ENCODE measurements around the gene L3MBTL4. TPM values are rescaled to one million over a fixed set of nuclear protein-coding genes. Genes with fewer than 3 reads are reported as not detected.
A peak's percentile ranks its signal among the peaks of the same experiment; 100 is the strongest.

The L3MBTL4 gene
- total and polyA plus RNA-seq, 2 experiments from 2014 or later: 4.1 to 14.1 TPM

DNA sequence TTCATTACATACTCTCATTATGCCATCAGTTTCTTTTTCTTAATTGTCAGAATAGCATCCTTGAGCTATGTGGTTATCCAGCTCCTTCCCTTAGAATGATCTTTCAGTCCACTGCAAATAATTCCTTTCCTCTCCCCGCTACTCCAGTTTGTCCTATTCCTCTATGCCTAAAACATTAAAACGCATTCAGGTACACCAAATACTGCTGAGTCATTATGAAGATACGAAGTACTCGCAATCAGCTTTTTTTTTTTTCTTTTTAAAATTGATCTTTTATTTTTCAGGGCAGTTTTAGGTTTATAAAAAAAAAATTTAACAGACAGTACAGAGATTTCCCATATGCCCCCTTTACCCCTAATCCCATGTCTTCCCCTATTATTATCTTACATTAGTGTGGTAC, 354.6 kb downstream of the L3MBTL4 start:
- no peak for TF ChIP-seq EZH2phosphoT487 (IDR thresholded peaks at IDR 0.05; ENCODE audit: low read depth, severe bottlenecking, unreplicated experiment)
- TF ChIP-seq, protein P1, sequence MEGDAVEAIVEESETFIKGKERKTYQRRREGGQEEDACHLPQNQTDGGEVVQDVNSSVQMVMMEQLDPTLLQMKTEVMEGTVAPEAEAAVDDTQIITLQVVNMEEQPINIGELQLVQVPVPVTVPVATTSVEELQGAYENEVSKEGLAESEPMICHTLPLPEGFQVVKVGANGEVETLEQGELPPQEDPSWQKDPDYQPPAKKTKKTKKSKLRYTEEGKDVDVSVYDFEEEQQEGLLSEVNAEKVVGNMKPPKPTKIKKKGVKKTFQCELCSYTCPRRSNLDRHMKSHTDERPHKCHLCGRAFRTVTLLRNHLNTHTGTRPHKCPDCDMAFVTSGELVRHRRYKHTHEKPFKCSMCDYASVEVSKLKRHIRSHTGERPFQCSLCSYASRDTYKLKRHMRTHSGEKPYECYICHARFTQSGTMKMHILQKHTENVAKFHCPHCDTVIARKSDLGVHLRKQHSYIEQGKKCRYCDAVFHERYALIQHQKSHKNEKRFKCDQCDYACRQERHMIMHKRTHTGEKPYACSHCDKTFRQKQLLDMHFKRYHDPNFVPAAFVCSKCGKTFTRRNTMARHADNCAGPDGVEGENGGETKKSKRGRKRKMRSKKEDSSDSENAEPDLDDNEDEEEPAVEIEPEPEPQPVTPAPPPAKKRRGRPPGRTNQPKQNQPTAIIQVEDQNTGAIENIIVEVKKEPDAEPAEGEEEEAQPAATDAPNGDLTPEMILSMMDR (IDR thresholded peaks at IDR 0.05; ENCODE audit: poor library complexity): no peak
- TF ChIP-seq EZH2 (IDR thresholded peaks at IDR 0.05; ENCODE audit: borderline replicate concordance): no peak

DNA sequence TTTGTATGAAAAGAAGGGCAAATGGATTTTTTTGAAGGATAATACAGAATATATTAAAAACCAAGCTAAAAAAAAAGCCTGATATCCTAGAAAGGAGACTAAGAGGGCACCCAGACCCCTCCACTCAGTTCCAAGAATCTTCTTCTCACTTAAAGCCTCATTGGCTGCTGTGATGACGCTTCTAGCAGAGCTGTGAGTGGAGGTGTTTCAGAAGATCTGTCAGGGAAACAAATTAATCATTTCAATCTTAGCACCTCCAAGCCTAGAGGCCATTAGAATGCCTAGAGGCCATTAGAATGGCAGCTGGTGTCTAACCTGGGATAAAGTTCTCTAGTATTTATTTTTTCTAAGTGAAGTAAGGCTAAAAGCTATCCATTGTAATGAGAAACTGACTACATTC, 355.2 kb downstream of the L3MBTL4 start:
- Histone ChIP-seq H3K9me2 (replicated peaks; ENCODE audit: insufficient read depth) (no peaks in the 10 kb centered on the region), H3K79me2 (no peaks in the 10 kb centered on the region), H4K20me1 (ENCODE audit: insufficient read depth, poor library complexity, severe bottlenecking) (no peaks in the 10 kb centered on the region), H3K4me3 (no peak overlapping the region), H3K27ac (no peak overlapping the region), H3K9me3 (ENCODE audit: low read depth) (no peaks in the 10 kb centered on the region), H2AFZ (no peak overlapping the region), H3K4me1 (ENCODE audit: insufficient read depth) (peaks cover 4% of the 10 kb centered on the region), H3K36me3 (replicated peaks; ENCODE audit: insufficient read depth, low read depth) (no peaks in the 10 kb centered on the region), H3K27me3 (no peaks in the 10 kb centered on the region), H3K4me2 (no peak overlapping the region)
- WGBS (ENCODE audit: low lambda C conversion rate, missing lambda C conversion rate): 61% methylated on average over 1 of the region's 1 CpG
- no peak for TF ChIP-seq EZH2 (IDR thresholded peaks at IDR 0.05; ENCODE audit: borderline replicate concordance)
- DNase-seq (ENCODE audit: low spot score): no peak

More for the DNA sequence above, 354.6 kb downstream of the L3MBTL4 start:
- Histone ChIP-seq H4K20me1 (ENCODE audit: insufficient read depth, poor library complexity, severe bottlenecking) (no peaks in the 10 kb centered on the region), H2AFZ (no peak overlapping the region), H3K27ac (no peak overlapping the region), H3K79me2 (no peaks in the 10 kb centered on the region), H3K4me3 (no peak overlapping the region), H3K9me2 (replicated peaks; ENCODE audit: insufficient read depth) (no peaks in the 10 kb centered on the region), H3K9me3 (ENCODE audit: low read depth) (no peaks in the 10 kb centered on the region), H3K4me1 (ENCODE audit: insufficient read depth) (peaks cover 4% of the 10 kb centered on the region), H3K4me2 (no peak overlapping the region), H3K36me3 (replicated peaks; ENCODE audit: insufficient read depth, low read depth) (no peaks in the 10 kb centered on the region), H3K27me3 (no peaks in the 10 kb centered on the region)
- DNase-seq (ENCODE audit: low spot score): no peak
- 95% methylated on average over 4 of the region's 4 CpGs for WGBS (ENCODE audit: low lambda C conversion rate, missing lambda C conversion rate)

DNA sequence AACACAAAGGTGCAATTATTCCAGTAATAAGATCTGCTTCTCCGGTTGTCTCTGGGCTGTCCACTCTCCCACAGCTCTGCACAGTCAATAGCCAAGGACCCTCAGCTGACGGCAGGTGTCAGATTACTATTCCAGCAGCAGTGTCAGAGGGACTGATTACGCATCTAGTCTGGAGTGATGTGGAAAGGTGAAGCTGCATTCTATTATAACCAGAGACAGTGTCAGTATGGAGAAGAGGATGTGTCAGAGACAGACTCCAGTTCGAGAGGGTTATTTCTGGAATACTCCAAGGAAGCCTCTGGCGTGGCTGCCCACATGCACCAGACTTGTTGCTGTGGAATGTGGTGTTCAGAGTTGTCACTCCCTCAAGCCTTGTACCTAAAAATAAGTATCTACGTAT, 355.8 kb downstream of the L3MBTL4 start:
- H3K4me1 ChIP-seq (ENCODE audit: insufficient read depth): peaks cover 4% of the 10 kb centered on the region
- 35% methylated on average over 6 of the region's 6 CpGs for WGBS (ENCODE audit: low lambda C conversion rate, missing lambda C conversion rate)
- TF ChIP-seq, protein P1 (IDR thresholded peaks at IDR 0.05; ENCODE audit: poor library complexity): no peak
- TF ChIP-seq EZH2 (IDR thresholded peaks at IDR 0.05; ENCODE audit: borderline replicate concordance) (no peak), EZH2phosphoT487 (IDR thresholded peaks at IDR 0.05; ENCODE audit: low read depth, severe bottlenecking, unreplicated experiment) (no peak)
- no peak overlapping the region for H3K4me3 ChIP-seq
- no peaks in the 10 kb centered on the region for H3K27me3 ChIP-seq
- no peaks in the 10 kb centered on the region for H4K20me1 ChIP-seq (ENCODE audit: insufficient read depth, poor library complexity, severe bottlenecking)
- no peak overlapping the region for H3K27ac ChIP-seq
- H2AFZ ChIP-seq: no peak overlapping the region
- H3K36me3 ChIP-seq (replicated peaks; ENCODE audit: insufficient read depth, low read depth): no peaks in the 10 kb centered on the region
- no peaks in the 10 kb centered on the region for H3K9me3 ChIP-seq (ENCODE audit: low read depth)
- H3K4me2 ChIP-seq: no peak overlapping the region
- no peaks in the 10 kb centered on the region for H3K9me2 ChIP-seq (replicated peaks; ENCODE audit: insufficient read depth)
- no peaks in the 10 kb centered on the region for H3K79me2 ChIP-seq
- DNase-seq (ENCODE audit: low spot score): peak; percentile 6

DNA sequence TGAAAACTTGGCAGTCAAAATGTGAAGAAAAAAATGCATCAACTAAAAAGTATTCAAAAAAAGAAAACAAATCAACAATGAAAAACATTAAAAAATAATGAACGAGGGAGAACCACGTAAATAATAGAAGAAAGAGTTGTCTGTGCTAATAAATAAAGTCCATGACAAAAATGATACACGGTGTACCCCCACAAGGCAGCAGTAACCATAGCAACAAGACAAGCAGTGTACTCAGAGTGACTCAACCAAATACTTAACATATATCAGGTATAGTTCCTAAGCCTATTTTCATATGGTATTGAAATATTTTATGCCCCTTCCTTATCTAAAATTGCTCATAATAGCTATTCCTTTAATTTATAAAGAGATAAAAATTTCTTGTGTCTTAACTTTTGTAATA, 357.1 kb downstream of the L3MBTL4 start:
- no peak for DNase-seq (ENCODE audit: low spot score)
- TF ChIP-seq, protein P1 (IDR thresholded peaks at IDR 0.05; ENCODE audit: poor library complexity): no peak
- TF ChIP-seq EZH2phosphoT487 (IDR thresholded peaks at IDR 0.05; ENCODE audit: low read depth, severe bottlenecking, unreplicated experiment): no peak
- no peak for TF ChIP-seq EZH2 (IDR thresholded peaks at IDR 0.05; ENCODE audit: borderline replicate concordance)
- Histone ChIP-seq H3K9me3 (ENCODE audit: low read depth) (no peaks in the 10 kb centered on the region), H3K36me3 (replicated peaks; ENCODE audit: insufficient read depth, low read depth) (no peaks in the 10 kb centered on the region), H3K27me3 (no peaks in the 10 kb centered on the region), H3K9me2 (replicated peaks; ENCODE audit: insufficient read depth) (no peaks in the 10 kb centered on the region), H2AFZ (no peak overlapping the region), H3K4me1 (ENCODE audit: insufficient read depth) (peaks cover 4% of the 10 kb centered on the region), H3K27ac (no peak overlapping the region), H4K20me1 (ENCODE audit: insufficient read depth, poor library complexity, severe bottlenecking) (no peaks in the 10 kb centered on the region), H3K4me2 (no peak overlapping the region), H3K79me2 (no peaks in the 10 kb centered on the region), H3K4me3 (no peak overlapping the region)
- WGBS (ENCODE audit: low lambda C conversion rate, missing lambda C conversion rate): 81% methylated on average over 3 of the region's 3 CpGs

Data from hepatocyte (in vitro differentiated cells).